HFFc6 (cell line): ENCODE measurements around the gene SPP1. TPM values are rescaled to one million over a fixed set of nuclear protein-coding genes. Genes with fewer than 3 reads are reported as not detected.

Source experiments
- DNase-seq: peaks from one replicate; pipeline ENCODE4 v3.0.0-alpha.2; 2018
- H3K27ac Mint-ChIP-seq: 2 replicates; pipeline ENCODE4 v1.8.0; 2020; ENCODE audit warnings: mild to moderate bottlenecking, mixed read lengths
- H3K27me3 Mint-ChIP-seq: 2 replicates; pipeline ENCODE4 v1.8.0; 2021; ENCODE audit warnings: mild to moderate bottlenecking, moderate library complexity, mixed read lengths; ENCODE audit not compliant: insufficient read depth
- H3K36me3 Mint-ChIP-seq: 2 replicates; pipeline ENCODE4 v1.8.0; 2021; ENCODE audit warnings: low read depth, mixed read lengths
- H3K4me1 Mint-ChIP-seq: 2 replicates; pipeline ENCODE4 v1.8.0; 2020; ENCODE audit warnings: low read depth, mixed read lengths
- H3K4me3 Mint-ChIP-seq: 2 replicates; pipeline ENCODE4 v1.8.0; 2020; ENCODE audit warnings: mild to moderate bottlenecking, moderate library complexity, mixed read lengths
- H3K9me3 Mint-ChIP-seq: 2 replicates; pipeline ENCODE4 v1.8.0; 2020; ENCODE audit warnings: mild to moderate bottlenecking, mixed read lengths
- total RNA-seq, 6 experiments: library from RNA; stranded (reverse); fragmentation: NEBNext Ultra II Directional; extraction: Animal tissue kit (Norgen Biotek cat#: 25700); gene quantifications; 2 replicates in 1 of 6; 3 replicates in 5 of 6; pipeline ENCODE4 v1.2.3, GENCODE V29; 2021
- TF ChIP-seq, protein P1 (sequence below): fragments of 200-600 bp; sonication (generic); IDR thresholded peaks from 2 replicates; pipeline ENCODE4 v1.5.0; 2021; ENCODE audit warnings: antibody characterized with exemption, mild to moderate bottlenecking

SPP1 gene
- total RNA-seq, 6 experiments from 2014 or later: 5.9 to 10.8 (median 7.1) TPM

DNA sequence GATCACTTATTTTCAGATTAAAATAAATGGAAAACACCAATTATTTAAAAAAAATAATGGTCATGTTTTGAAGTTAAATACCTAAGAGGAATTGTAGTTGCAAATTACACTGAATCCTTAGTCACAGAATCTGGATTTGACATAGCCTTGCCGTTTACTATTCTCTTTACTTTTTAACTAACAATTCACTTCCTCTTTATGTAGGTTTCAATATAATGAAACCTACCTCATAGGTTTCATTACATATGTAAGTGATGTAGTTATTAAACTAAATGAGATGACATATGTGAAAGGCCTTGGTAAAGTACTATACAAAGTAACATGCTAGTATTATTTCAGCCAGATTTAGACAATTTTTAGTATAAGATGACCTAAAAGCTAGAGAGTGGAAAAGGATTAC, 6.5 kb downstream of the SPP1 start:
- Mint-ChIP-seq H3K9me3 (no peaks in the 10 kb centered on the region), H3K27me3 (peaks cover 6% of the 10 kb centered on the region), H3K4me1 (peaks cover 18% of the 10 kb centered on the region), H3K4me3 (no peak overlapping the region), H3K36me3 (no peaks in the 10 kb centered on the region), H3K27ac (no peak overlapping the region)
- TF ChIP-seq, protein P1, sequence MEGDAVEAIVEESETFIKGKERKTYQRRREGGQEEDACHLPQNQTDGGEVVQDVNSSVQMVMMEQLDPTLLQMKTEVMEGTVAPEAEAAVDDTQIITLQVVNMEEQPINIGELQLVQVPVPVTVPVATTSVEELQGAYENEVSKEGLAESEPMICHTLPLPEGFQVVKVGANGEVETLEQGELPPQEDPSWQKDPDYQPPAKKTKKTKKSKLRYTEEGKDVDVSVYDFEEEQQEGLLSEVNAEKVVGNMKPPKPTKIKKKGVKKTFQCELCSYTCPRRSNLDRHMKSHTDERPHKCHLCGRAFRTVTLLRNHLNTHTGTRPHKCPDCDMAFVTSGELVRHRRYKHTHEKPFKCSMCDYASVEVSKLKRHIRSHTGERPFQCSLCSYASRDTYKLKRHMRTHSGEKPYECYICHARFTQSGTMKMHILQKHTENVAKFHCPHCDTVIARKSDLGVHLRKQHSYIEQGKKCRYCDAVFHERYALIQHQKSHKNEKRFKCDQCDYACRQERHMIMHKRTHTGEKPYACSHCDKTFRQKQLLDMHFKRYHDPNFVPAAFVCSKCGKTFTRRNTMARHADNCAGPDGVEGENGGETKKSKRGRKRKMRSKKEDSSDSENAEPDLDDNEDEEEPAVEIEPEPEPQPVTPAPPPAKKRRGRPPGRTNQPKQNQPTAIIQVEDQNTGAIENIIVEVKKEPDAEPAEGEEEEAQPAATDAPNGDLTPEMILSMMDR: no peak
- no peak for DNase-seq

- TF ChIP-seq, protein P1: no peak
- DNase-seq: no peak
- H3K36me3 Mint-ChIP-seq: no peaks in the 10 kb centered on the region
- no peak overlapping the region for H3K4me3 Mint-ChIP-seq
- peaks cover 6% of the 10 kb centered on the region for H3K27me3 Mint-ChIP-seq
- H3K9me3 Mint-ChIP-seq: no peaks in the 10 kb centered on the region
- H3K4me1 Mint-ChIP-seq: peaks cover 18% of the 10 kb centered on the region
- no peak overlapping the region for H3K27ac Mint-ChIP-seq
Observed at GRCh38 chr4:87982446-87983010, 7.0 kb downstream of the SPP1 start.

DNA sequence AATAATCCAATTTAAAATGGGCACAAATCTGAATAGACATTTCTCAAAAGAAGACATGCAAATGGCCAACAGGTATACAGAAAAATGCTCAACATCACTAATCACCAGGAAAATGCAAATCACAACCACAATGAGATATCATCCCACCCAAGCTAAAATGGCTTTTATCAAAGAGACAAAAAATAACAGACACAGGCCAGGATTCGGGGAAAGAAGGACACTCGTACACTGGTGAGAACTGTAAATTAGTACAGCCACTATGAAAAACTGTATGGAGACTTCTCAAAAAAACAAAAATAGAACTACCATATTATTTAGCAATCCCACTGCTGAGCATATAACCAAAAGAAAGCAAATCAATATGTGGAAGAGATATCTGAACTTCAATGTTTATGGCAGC, 8.5 kb downstream of the SPP1 start:
- DNase-seq: no peak
- Mint-ChIP-seq H3K36me3 (no peaks in the 10 kb centered on the region), H3K9me3 (no peaks in the 10 kb centered on the region), H3K4me3 (no peak overlapping the region), H3K4me1 (peaks cover 13% of the 10 kb centered on the region), H3K27me3 (peaks cover 2% of the 10 kb centered on the region), H3K27ac (no peak overlapping the region)
- TF ChIP-seq, protein P1: no peak

- Mint-ChIP-seq H3K27ac (no peak overlapping the region), H3K9me3 (no peaks in the 10 kb centered on the region), H3K4me3 (no peak overlapping the region), H3K4me1 (peaks cover 13% of the 10 kb centered on the region), H3K36me3 (no peaks in the 10 kb centered on the region), H3K27me3 (peaks cover 2% of the 10 kb centered on the region)
- TF ChIP-seq, protein P1: peak; percentile 76
- peak; percentile 54 for DNase-seq
Observed at GRCh38 chr4:87985097-87985886, 9.8 kb downstream of the SPP1 start.

DNA sequence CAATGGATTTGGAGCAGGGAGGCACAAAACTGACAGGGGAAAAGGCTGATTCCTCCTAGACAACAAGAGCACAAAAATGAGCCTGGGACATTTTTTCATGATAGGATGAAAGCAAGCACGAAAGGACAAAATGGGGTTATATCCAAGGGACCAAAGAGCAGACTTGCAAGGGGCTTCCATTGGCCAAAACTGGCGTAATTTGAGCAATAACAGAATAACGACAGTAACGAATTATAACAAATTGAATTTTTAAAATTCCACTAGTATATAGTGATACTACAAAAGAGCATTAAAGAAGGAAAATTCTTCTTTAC, 10.3 kb downstream of the SPP1 start:
- Mint-ChIP-seq H3K36me3 (no peaks in the 10 kb centered on the region), H3K4me3 (no peak overlapping the region), H3K27ac (no peak overlapping the region), H3K9me3 (no peaks in the 10 kb centered on the region), H3K4me1 (peaks cover 13% of the 10 kb centered on the region), H3K27me3 (peaks cover 2% of the 10 kb centered on the region)
- TF ChIP-seq, protein P1: peak; percentile 30; the same call in 1 of the 2 replicates
- DNase-seq: no peak
